SKM-1 (cell line): ENCODE data around the gene MYBPH.

Source experiments
- DNase-seq: peaks from one replicate; lab custom pipeline; 2025; ENCODE audit not compliant: unreplicated experiment; lab: John Stamatoyannopoulos, UW

MYBPH gene

DNA sequence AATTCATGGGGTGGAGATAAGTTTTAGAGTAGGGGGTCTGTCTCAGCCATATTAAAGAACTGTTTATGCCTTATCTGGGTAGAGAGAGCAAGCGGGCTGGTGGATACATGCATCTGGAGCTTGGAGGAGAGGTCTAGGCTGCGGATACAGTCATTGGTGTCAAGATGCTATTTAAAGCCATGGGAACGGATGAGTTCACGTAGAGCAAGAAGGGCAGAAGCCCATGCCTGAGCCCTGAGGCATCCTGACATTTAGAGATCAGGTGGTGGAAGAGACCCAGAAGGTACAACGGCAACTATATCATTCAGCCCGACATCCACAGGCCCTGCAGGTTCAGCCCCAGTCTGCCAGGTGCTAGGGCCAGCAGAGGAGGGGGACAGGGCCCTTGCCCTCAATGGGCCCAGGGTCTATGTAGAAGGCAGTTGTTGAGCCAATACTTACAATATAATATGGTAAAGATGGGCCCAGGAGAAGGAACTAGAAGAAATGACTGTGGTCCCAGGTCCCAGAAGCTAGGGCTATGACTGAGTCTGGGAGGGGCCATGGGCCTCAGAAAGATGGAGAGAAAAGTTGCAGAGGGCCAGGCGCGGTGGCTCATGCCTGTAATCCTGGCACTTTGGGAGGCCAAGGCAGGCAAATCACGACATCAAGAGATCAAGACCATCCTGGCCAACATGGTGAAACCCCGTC lies 26.0 kb upstream of the MYBPH start:
- no peak for DNase-seq

DNA sequence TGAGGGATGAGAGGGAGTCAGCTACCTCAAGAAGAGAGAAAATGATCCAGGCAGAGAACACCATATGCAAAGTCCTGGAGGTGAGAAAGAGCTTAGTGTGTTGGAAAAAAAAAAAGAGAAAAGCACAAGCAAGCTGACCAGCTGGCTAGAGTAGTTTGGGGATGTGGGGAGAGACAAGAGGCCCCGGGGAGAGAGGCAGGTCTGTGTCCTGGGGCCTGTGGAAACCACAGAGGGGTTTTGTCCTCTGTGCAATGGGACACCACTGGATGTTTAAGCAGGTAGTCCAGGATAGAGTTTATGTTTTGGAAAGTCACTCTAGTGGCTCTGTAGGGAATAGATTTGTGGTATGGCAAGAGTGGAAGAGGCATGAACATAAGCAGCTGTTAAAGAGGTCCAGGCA lies 25.3 kb upstream of the MYBPH start:
- DNase-seq, result no peak

DNA sequence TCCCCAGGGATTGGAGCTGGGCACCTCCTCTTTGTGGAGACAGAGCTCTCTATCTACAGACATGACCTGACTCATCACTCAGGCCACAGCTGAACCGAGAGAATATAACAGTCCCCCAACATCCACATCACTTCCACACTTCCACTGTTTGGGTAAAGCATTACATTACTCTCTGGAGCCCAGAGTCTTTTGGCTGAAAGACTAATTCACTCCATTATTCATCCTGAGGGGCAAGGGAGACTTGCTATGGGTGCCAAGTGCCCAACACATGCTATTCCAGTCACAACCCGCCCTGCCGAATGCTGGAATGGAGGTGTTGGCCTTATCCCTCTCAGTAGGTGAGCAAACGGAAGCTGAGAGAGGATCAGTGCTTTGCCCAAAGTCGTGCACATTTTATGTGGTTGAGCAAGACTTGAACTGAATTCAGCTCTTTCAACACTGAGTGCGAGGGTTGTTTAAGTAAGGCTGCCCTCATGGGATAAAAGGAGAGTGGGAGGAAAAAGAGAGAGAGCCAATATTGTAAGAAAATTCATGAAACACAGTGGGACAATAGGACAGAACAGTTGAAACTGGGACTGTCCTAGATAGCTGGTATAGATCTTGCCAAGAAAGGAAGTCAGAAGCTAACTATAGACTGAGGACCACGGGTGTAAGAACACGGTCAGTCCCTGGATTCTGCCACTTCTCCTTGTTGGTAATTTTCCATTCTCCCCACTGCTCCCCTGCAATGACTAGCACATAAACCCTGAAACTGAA lies 24.4 kb upstream of the MYBPH start:
- DNase-seq, result peak; percentile 71

DNA sequence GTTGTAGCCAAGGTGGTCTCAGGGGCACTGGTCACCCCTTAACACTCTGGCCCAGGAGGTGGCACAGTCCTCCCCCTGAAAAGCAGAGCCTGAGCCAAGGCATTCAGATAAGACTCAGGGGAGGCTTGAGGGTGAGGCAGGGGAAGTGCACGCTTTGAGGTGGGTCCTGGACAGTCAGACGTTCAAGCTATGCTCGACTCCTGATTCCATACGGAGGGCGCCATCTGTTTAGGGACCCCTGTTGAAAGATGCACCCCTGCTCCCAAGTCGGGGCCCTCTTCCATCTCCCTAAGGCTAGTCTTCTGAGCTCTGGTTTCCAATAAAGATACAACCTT lies 23.8 kb upstream of the MYBPH start:
- no peak for DNase-seq

DNA sequence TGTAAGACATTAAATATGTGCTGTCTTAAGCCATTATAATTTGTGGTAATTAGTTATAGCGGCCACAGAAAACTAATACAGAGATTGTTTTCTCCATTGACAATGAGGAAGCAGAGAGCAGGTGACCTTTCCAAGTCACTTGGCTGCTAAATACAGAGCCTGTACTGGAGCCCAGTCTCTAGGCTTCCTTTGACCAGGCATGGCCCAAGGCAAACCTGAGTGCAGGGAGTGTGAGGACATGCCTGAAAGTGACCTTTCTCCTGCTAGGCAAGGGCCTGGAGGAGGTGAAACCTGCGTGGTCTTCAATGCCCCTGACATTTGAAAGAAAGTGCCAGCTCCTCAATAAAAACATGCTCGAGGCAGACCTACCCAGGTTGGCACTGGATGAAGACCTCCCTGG lies 23.4 kb upstream of the MYBPH start:
- no peak for DNase-seq

DNA sequence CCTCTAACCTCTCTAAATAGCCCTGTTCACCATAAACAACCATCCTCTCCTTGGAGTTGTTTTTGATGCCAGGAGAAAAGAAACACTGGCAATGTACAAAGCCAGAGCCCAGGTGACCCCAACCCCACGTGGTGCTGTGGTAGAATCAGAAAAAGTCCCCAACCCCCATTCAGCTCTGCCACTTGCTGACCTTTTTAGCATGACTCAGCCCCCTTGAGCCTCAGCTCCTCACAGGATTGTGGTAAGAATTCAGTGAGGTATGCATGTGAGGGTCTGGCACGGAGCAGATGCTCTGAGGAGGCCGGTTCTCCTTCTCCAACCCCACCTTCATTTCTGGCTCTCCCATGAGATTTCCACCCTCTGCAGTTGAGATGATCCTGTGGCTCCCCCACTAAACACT lies 22.0 kb upstream of the MYBPH start:
- DNase-seq, result no peak

DNA sequence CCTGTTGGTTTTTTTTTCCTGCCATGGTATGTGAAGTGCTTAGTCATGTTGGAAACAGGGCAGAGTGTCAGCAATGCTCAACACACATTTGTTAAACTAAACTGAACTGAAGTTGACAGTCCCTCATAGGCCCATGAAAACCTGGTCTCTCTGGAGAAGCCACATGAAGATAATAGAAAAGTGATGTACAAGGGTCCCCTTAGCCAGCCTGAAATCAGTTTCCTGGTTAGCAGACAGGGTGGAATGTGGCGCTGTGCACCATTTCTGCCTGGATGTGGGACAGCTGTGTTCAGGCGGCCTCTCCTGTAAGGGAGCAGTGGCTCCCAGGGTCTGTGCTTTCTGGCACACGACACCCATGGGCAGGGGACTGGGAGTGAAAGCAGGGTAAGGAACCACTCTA lies 20.7 kb upstream of the MYBPH start:
- DNase-seq, result no peak

DNA sequence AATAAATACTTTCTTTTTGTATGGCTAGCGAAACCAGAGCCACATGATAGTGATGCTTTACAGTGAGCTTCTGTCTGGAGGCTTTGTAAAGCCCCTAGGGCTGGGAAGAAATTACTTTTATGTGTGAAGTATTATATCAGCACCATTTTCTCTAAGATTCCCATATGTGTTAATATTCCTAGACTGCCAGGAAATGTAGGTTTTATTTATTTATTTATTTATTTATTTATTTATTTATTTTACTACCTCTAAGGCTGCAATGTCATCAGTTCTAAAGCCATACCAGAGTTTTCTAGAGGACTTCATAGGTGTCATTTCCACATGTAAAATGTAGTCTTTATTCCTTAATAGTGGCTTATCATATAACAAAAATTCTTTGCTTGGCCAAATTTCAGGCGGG lies 15.3 kb upstream of the MYBPH start:
- no peak for DNase-seq

DNA sequence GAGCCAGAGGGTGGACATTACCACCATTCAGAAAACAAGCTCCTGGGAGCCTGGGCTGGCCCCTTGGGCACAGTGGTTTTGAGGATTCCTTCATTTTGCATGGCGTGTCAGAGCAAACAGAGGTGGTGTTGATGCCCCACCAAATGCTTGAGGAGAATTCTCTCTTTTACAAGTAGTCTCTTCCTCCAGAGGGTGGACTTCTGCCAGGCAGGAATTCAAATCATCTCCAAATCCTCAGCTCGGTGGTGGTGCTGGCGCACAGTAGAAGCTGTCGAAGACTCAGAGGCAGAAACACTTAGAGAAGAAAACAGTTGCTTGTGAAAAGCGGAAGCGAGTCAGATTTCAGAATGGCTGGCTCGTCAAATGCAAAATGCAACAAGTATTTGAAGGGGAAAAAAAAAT lies 14.3 kb upstream of the MYBPH start:
- DNase-seq, result no peak

DNA sequence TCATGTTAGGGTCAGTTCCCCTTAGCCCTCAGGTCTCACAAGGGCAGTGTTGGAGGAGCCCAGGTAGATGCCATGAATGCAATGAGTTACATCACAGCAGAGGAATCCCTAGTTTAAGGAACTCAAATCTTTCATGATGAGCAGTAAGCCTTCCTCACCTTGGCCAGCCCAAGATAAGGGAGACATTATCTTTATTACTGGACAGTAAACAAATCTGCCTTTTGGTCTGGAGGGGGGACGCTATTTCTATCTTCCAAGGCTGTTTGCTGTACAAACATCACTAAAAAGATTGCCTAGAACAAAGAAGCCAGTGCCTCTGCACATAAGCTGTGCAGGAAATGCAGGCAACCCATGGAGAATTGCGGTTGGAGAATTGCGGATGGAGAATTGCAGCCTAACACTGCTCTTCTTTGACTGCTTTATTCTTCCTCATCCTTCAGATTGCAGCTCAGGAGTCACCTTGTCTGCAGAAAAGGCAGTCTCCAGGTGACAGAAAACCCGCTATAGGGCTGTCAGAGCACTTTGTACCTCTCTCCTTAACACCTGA lies 13.1 kb upstream of the MYBPH start:
- no peak for DNase-seq

DNA sequence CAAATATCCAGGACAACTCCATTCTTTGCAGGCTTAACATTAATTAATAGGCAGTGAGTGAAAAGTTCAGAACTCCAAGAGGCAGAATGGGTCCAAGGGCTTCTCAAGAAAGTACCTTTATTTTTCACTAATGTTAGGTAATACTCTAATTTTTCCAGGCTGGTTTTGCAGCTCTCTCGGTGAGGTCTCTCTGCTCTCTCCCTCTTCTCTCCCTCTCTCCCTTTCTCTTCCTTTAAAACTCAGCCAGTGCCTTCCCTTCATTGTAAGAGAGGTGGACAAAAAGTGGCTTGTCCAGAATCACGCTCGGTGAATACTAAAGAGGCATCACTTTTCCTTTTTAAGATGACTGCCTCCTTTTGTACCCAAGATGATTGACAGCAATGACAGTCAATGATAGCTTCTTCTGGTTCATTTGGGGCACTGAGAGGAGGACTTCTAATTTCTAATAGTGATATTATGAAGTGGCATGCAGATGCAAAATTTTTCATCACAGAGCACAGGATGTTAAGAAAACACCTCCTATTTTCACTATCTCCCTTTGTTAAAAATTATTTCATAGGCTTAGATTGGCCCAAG lies 12.2 kb upstream of the MYBPH start:
- no peak for DNase-seq

DNA sequence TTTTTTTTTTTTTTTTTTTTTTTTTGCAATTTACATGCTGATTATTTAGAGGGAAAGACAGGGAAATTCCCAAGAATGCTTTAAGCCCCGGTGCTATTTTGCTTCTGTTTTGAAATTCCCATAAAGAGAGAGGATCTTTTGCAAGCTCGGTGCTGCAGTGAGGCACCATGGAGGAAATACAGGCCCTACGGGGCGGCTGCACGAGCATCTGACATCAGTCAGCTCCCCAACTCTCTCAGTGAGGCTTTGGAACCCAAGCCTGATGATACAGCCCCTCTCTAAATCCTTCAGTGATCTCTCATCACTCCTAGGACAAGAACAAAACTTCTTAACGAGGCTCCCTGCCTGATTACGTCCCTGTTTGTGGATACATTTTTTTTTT lies 11.7 kb upstream of the MYBPH start:
- DNase-seq, result no peak

DNA sequence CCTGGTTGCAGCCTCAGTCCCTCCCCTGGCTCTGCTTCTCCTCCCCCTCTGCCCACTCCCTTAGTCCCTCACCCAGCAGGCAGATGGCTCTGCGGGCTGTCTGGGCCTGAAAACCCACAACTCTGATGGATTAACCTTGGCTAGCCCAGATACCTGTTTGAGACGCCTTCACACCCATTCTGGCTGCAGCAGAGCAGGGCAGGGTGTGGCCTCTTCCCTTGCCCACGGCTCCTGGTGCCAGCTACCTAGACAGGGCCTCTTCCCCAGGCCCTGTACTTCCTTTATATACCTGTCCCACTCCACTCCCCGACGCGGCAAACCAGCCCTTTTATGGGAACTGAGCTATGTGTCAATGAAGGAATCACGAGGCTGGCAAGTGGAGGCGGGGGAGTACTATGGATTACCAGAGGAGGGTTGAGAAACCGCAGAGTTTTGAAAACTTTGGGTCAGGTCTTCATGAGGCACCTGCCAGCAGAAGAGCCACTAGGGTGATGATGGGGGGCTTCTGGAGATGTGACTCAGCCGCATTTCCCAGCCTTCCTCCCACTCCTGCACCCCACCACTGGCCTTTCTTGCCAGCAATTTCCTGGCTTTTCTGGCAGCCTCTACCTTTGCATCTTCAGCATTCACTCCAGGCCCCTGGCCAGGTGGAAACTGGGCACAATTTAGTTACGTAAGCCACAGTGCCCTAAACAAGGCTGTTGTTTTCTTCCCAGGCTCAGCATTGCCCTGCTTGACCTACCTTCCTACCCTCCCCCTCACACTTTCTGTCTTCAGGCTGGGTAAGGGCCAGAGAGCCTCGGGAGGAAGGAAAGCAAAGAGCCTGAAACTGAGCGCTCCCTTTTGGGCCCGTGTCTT lies 11.0 kb upstream of the MYBPH start, which contains the start of gene CHI3L1:
Gene CHI3L1, minus strand, starts transcription at position 259 of the 858 bp plus-strand sequence. Its CDS starts 81 bp downstream, at position 178.
- DNase-seq, result peak; percentile 95

DNA sequence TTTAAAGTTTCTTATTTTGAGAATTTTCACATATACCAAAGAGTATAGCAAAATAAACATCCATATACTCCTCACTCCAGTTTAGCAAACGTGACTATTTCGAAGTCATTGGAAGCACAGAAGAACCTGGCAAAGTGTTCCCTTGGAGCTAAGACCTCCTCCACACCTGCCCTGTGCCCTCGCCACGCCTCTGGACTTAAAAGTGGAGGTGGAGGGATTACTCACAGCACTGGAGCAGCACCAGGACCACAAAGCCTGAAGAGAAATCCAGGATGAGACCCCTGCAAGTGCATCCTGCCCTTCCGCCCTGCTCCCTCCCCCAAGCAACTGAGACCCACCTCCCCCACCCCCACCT lies 10.4 kb upstream of the MYBPH start:
- no peak for DNase-seq

DNA sequence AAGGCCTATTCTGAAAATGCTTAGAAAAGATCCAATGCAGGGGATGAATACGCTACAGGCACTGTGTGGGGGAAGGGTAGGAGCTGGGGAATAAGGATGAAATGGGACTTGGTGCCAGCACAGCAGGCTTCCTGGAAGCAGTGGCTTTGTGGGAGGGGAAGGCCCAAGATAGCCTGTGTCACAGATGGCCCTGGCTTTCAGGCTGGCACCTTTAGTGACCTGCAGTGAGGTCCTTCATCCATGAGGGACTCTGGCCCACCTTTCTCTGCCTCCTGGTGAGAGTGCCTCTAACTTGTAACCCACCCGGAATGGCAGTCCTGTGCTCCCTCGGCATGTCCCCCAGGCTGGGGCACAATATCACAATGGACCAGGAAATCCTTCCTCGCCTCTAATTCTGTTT lies 10.0 kb upstream of the MYBPH start:
- DNase-seq, result no peak

DNA sequence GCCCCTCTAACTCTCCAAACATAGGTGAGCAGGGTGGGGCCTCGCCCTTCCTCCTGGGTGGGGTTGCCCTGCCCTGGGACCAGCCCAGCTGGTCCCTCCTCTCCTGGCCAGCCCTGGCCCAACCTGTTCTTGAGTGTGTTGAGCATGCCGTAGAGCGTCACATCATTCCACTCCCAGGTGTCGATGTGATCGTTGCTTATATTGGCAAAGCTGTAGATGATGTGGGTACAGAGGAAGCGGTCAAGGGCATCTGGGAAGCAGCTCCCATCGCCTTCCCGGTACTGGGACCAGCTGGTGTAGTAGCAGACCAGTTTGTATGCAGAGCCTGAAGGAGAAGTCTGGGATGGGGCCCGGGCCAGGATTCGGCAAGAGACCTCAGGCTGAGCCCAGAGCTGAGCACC lies 9.4 kb upstream of the MYBPH start:
- DNase-seq, result no peak

DNA sequence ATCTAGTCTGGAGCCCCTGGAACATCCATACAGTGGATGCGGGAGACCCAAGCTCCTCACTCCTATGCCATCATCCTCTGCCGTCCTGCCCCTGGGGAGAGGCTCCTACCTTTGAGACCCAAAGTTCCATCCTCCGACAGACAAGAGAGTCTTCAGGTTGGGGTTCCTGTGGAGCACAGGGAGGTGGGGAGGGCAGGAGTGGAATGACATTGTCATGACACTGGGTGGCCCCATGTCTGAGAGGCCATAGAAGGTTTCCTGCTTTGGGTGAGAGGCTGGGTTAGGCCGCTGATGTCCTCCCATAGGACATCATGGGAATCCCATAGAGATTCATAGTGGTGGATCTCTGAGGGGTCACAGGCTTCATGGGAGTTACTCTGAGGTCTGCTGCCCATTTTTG lies 8.8 kb upstream of the MYBPH start:
- no peak for DNase-seq

DNA sequence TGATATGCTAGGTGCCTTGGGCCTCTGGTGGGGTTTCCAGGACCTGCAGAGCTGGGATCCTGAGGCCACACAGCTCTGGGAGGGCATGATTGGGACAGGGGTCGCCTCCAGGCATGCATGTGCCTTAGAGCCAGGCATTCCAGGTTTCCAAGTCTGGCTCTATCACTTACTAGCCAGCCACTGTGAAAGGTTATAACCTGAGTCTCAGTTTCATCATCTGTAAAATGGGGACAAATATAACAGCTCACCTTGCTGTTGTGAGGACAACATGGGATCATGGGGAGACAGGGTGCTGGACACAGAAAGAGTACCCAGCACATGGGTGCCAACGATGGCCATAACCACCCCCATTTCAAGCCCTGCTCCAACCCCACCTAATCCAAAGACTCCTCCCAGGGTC lies 8.2 kb upstream of the MYBPH start:
- DNase-seq, result no peak

DNA sequence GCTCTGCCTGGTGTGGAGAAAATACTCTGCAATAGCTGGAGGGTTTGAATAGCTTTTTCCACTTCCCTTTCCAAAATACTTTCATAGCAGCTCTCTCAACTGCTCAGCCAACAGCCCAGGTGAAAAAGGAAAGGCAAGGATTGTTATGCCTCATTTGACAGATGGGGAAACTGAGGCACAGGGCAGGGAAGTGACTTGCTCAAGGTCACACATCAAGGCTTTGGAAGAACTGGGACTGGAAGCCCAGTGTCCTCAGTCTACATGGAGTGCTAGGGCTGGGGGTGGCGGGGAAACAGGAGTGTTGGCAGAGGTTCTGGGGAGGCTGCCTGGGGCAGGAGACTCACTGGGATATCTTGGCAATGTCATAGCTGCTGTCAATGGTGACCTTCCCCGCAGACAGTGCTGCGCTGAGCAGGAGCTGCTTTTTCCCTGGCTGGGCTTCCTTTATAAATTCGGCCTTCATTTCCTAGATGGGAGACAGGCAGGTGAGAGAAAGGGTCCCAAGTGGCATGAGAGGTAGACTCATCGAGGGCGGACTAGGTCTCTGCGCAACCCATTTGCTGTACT lies 6.8 kb upstream of the MYBPH start:
- DNase-seq, result no peak

DNA sequence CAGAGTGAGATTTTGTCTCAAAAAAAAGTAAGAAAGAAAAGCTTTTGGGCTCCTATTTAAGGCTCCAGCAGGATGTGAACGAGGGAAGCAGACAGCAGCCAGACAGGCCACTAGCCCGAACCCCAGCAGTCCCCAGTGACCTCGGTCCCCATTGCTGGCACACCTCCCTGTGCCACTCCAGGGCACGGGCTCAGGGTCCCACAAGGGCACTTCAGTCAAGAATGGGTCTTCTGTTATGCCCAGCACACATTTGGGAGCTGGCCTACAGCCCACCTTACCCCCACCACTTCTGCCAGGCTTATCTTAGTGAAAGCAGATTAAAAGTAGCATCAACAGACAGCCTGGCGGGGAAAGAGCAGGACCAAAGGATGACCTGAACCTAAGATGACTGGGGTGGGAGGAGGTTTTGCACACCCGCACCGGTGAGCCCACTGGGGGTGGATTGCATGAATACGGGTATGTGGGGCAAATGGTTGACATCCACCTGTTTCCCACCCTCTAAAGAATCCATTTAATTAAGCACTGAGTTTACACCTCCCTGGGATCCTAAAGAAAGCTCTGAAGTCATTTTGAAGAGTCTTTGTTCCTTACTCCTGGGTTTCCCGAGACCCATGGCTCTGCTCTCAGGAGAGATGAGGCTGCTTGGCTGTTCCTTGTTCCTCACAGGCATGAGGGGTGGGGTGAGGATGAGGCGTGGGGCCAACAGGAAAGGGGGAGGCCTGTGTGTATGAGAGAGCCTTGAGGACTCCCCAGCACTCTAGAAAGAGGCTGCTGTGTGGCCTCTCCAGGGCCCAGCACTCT lies 6.2 kb upstream of the MYBPH start:
- DNase-seq, result no peak
